ENCODE data around the gene CSAG1. TPM values are rescaled to one million over a fixed set of nuclear protein-coding genes. Genes with fewer than 3 reads are reported as not detected.
"Not testable (repeated sequence)": the region's sequence is repeated elsewhere in the genome, so short reads cannot be mapped to it uniquely, and the experiment has no call there.

The CSAG1 gene, protein sequence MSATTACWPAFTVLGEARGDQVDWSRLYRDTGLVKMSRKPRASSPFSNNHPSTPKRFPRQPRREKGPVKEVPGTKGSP
- not detected for polyA plus RNA-seq (ENCODE audit: insufficient read length in 4 of 4)

DNA sequence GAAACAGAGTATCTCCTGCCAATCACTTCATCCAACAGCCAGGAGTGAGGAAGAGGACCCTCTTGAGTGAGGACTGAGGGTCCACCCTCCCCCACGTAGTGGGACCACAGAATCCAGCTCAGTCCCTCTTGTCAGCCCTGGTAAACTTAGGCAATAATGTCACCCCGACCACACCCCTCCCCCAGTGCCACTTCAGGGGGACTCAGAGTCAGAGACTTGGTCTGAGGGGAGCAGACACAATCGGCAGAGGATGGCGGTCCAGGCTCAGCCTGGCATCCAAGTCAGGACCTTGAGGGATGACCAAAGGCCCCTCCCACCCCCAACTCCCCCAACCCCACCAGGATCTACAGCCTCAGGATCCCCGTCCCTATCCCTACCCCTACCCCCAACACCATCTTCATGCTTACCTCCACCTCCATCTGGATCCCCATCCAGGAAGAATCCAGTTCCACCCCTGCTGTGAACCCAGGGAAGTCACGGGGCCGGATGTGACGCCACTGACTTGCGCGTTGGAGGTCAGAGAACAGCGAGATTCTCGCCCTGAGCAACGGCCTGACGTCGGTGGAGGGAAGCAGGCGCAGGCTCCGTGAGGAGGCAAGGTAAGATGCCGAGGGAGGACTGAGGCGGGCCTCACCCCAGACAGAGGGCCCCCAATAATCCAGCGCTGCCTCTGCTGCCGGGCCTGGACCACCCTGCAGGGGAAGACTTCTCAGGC lies at the start of gene CSAG1, which contains the start of gene MAGEA12:
Gene CSAG1, minus strand, starts transcription at position 461 of the 715 bp plus-strand sequence. CDS start 1,261 bp downstream, outside the sequence.
Gene MAGEA12, plus strand, starts transcription at position 497 of the 715 bp plus-strand sequence. CDS start 2,405 bp downstream, outside the sequence.
- no peak for DNase-seq (ENCODE audit: low read depth in 4 of 4, low spot score in 2 of 4)

DNA sequence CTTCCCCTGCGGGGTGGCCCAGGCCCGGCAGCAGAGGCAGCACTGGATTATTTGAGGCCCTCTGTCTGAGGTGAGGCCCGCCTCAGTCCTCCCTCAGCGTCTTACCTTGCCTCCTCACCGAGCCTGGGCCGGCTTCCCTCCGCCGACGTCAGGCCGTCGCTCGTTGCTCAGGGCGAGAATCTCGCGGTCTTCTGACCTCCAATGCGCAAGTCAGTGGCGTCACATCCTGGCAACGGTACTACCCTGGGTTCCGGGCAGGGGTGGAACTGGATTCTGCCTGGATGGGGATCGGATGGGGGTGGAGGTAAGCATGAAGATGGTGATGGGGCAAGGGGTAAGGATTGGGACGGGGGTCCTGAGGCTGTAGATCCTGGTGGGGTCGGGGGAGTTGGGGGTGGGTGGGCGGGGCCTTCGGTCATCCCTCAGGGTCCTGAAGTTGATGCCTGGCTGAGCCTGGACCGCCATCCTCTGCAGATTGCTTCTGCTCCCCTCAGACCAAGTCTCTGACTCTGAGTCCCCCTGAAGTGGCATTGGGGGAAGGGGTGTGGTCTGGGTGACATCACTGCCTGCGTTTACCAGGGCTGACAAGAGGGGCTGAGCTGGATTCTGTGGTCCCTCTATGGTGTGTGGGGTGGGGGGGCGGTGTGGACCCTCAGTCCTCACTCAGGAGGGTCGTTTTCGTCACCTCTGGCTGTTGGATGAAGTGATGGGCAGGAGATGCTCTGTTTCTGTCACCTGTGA lies 36.2 kb upstream of the CSAG1 start, which contains the start of gene MAGEA6:
Gene MAGEA6, minus strand, starts transcription at position 141 of the 741 bp plus-strand sequence. CDS start 2,039 bp downstream, outside the sequence.
- not testable (repeated sequence) for DNase-seq (ENCODE audit: low read depth in 4 of 4, low spot score in 2 of 4)

DNA sequence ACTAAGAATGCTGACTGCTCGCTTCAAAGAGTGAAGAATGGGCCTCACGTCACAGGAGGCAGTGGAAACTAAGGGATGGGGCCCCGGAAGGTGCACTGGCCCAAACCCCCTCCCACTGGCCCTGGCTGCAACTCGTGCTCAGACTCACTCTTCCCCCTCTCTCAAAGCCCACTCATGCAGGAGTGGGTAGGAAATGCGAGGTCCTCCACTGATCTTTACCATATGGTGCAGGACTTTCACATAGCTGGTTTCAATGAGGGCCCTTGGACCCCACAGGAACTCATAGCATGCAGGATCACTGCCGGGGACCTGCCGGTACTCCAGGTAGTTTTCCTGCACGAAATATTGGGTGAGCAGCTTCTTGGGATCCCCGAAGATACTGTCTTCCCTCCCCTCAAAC lies 33.0 kb upstream of the CSAG1 start:
- not testable (repeated sequence) for DNase-seq (ENCODE audit: low read depth in 4 of 4, low spot score in 2 of 4)

DNA sequence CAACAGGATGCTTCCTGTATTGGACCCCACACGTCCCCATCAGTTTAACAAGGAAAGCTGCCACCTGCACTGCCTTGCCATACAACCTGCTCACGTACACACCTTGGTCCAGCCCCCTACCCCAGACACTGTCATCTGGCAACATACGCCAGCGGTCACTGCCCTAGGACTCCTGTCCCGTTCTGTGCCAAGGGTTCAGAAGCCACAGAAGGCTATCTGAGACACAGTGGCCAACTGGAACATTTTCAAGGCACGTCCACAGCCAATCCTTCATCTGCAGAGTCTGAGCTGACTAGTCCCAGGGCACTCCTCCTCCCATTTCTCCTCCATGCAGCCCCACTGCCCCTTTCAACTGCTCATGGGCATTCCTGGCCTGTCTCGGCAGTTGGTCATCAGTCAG lies 28.1 kb upstream of the CSAG1 start:
- DNase-seq (ENCODE audit: low read depth in 4 of 4, low spot score in 2 of 4), result not testable (repeated sequence)

DNA sequence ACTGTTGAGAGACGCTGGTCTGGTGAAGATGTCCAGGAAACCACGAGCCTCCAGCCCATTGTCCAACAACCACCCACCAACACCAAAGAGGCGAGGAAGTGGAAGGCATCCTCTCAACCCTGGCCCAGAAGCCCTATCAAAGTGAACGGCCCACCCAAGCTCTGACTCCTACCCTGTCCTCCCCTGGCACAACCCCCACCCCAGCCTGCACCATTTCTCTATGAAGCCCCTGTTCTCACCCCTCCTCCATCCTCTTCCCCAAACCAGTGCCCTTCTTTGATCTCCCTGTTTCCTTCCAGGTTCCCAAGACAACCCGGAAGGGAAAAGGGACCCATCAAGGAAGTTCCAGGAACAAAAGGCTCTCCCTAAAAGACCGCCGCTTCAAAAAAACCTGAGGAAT lies 26.0 kb upstream of the CSAG1 start:
- not testable (repeated sequence) for DNase-seq (ENCODE audit: low read depth in 4 of 4, low spot score in 2 of 4)

DNA sequence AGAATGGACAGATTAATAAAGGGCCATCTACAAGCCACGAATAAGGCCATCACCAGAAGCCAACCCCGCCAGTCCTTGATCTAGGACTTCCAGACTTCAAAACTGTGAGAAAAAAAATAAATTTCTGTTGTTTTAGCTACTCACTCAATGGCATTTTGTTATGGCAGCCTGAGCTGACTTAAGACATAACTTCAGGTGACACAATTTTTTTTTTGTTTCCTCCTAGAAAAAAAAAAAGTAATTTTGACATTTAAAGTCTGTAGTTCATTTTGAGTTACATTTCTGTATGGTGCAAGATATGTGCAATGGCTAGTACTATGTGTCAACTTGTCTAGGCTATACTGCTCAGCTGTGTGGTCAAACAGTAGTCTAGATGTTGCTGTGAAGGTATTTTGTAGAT lies 25.4 kb upstream of the CSAG1 start, which contains the start of gene CSAG3:
Gene CSAG3, plus strand, starts transcription at position 301 of the 400 bp plus-strand sequence.
- not testable (repeated sequence) for DNase-seq (ENCODE audit: low read depth in 4 of 4, low spot score in 2 of 4)

DNA sequence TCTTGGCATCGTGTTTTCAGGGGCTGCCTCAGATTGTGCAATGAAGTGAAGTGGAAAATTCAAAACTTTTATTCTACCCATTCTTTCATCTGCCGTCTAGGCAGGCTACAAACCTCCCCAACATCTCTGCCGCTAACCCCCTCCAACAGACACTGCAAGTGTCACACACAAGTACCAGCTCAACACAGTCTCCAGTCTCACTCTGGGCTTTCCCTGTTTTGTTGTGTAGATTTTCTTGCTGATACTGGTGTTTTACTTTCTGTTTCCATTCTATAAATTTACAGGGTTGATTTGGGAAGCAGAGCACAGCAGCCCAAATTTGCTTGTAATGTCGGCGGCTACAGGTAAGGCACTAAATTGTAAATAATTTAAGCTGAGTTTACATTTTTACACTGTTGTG lies 21.4 kb upstream of the CSAG1 start:
- DNase-seq (ENCODE audit: low read depth in 4 of 4, low spot score in 2 of 4), result not testable (repeated sequence)

DNA sequence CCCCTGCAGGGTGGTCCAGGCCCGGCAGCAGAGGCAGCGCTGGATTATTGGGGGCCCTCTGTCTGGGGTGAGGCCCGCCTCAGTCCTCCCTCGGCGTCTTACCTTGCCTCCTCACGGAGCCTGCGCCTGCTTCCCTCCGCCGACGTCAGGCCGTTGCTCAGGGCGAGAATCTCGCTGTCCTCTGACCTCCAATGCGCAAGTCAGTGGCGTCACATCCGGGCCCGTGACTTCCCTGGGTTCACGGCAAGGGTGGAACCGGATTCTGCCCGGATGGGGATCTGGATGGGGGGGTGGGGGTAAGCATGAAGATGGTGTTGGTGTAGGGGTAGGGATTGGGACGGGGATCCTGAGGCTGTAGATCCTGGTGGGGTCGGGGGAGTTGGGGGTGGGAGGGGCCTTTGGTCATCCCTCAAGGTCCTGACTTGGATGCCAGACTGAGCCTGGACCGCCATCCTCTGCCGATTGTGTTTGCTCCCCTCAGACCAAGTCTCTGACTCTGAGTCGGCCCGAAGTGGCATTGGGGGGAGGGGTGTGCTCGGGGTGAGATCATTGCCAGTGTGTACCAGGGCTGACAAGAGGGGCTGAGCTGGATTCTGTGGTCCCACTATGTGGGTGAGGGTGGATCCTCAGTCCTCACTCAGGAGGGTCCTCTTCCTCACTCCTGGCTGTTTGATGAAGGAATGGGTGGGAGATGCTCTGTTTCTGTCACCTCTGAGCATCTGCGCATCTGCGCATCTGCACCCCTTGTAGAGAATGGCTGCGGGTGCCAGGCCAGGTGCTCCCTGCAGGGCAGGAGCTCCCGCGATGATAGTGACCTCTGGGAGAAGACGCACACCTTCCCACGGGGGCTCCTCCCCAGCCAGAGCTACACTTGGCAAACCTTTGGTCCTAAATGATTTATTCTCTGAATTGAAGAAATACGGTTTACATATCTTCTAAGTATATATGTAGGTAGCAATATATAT lies 20.4 kb upstream of the CSAG1 start, which contains the start of gene MAGEA2:
Gene MAGEA2, minus strand, starts transcription at position 157 of the 965 bp plus-strand sequence. CDS start 2,479 bp downstream, outside the sequence.
- not testable (repeated sequence) for DNase-seq (ENCODE audit: low read depth in 4 of 4, low spot score in 2 of 4)

DNA sequence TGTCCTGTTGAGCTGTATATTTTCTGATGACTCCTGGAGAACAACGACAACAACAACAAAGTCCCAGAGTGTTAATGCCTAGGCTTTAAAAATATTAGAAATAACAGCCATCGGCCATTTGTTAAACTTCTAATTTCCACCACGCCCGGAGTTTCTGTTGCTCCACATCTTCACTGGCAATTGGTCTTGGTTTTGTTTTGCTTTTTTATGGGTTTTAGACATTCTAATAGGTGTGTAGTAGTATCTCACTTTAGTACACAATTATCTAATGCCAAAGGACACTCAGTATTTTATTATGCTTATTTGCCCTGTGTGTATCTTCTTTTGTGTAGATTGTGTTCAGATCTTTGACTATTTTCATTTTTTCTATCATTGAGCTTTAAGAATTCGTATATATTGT lies 5.0 kb upstream of the CSAG1 start:
- DNase-seq (ENCODE audit: low read depth in 4 of 4, low spot score in 2 of 4), result no peak

DNA sequence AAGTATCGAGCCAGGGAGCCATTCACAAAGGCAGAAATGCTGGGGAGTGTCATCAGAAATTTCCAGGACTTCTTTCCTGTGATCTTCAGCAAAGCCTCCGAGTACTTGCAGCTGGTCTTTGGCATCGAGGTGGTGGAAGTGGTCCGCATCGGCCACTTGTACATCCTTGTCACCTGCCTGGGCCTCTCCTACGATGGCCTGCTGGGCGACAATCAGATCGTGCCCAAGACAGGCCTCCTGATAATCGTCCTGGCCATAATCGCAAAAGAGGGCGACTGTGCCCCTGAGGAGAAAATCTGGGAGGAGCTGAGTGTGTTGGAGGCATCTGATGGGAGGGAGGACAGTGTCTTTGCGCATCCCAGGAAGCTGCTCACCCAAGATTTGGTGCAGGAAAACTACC lies 3.0 kb upstream of the CSAG1 start:
- not testable (repeated sequence) for DNase-seq (ENCODE audit: low read depth in 4 of 4, low spot score in 2 of 4)

DNA sequence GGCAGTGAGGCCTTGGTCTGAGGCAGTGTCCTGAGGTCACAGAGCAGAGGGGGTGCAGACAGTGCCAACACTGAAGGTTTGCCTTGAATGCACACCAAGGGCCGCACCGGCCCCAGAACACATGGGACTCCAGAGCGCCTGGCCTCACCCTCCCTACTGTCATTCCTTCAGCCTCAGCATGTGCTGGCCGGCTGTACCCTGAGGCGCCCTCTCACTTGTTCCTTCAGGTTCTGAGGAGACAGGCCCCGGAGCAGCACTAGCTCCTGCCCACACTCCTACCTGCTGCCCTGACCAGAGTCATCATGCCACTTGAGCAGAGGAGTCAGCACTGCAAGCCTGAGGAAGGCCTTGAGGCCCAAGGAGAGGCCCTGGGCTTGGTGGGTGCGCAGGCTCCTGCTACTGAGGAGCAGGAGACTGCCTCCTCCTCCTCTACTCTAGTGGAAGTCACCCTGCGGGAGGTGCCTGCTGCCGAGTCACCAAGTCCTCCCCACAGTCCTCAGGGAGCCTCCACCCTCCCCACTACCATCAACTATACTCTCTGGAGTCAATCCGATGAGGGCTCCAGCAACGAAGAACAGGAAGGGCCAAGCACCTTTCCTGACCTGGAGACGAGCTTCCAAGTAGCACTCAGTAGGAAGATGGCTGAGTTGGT lies 2.5 kb upstream of the CSAG1 start:
- no peak for DNase-seq (ENCODE audit: low read depth in 4 of 4, low spot score in 2 of 4)

DNA sequence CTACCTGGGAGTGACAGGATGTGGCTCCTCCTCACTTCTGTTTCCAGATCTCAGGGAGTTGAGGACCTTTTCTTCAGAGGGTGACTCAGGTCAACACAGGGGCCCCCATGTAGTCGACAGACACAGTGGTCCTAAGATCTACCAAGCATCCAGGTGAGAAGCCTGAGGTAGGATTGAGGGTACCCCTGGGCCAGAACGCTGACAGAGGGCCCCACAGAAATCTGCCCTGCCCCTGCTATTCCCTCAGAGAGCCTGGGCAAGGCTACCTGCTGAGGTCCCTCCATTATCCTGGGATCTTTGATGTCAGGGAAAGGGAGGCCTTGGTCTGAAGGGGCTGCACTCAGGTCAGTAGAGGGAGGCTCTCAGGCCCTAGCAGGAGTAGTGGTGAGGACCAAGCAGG lies 1.6 kb upstream of the CSAG1 start:
- no peak for DNase-seq (ENCODE audit: low read depth in 4 of 4, low spot score in 2 of 4)

DNA sequence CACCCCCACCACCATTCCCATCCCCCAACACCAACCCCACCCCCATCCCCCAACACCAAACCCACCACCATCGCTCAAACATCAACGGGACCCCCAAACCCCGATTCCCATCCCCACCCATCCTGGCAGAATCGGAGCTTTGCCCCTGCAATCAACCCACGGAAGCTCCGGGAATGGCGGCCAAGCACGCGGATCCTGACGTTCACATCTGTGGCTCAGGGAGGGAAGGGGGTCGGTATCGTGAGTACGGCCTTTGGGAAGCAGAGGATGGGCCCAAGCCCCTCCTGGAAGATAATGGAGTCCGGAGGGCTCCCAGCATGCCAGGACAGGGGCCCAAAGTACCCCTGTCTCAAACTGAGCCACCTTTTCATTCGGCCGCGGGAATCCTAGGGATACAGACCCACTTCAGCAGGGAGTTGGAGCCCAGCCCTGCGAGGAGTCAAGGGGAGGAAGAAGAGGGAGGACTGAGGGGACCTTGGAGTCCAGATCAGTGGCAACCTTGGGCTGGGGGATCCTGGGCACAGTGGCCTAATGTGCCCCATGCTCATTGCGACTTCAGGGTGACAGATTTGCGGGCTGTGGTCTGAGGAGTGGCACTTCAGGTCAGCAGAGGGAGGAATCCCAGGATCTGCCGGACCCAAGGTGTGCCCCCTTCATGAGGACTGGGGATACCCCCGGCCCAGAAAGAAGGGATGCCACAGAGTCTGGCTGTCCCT lies 780 bp upstream of the CSAG1 start:
- not testable (repeated sequence) for DNase-seq (ENCODE audit: low read depth in 4 of 4, low spot score in 2 of 4)

DNA sequence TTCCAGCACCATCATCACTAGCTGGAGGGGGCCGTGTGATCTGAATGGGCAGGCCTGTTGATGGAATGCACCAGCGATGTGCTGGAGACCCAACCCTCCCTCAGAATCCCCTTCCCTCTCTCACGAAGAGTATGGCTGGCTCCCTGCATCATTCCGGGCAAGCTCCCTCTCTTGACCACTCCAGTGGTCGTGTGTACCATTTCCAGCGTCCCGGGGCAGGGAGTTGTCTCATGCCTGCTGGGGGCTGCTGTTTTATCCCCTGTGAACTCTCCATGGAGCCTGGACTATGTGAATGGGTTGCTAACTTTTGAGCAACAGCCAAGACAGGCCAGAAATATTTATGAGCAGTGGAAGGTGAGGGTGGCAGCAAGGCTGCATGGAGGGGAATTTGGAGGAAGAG lies 8.1 kb downstream of the CSAG1 start:
- no peak for DNase-seq (ENCODE audit: low read depth in 4 of 4, low spot score in 2 of 4)

DNA sequence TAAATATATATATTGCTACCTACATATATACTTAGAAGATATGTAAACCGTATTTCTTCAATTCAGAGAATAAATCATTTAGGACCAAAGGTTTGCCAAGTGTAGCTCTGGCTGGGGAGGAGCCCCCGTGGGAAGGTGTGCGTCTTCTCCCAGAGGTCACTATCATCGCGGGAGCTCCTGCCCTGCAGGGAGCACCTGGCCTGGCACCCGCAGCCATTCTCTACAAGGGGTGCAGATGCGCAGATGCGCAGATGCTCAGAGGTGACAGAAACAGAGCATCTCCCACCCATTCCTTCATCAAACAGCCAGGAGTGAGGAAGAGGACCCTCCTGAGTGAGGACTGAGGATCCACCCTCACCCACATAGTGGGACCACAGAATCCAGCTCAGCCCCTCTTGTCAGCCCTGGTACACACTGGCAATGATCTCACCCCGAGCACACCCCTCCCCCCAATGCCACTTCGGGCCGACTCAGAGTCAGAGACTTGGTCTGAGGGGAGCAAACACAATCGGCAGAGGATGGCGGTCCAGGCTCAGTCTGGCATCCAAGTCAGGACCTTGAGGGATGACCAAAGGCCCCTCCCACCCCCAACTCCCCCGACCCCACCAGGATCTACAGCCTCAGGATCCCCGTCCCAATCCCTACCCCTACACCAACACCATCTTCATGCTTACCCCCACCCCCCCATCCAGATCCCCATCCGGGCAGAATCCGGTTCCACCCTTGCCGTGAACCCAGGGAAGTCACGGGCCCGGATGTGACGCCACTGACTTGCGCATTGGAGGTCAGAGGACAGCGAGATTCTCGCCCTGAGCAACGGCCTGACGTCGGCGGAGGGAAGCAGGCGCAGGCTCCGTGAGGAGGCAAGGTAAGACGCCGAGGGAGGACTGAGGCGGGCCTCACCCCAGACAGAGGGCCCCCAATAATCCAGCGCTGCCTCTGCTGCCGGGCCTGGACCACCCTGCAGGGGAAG lies 19.4 kb downstream of the CSAG1 start, which contains the start of gene MAGEA2B:
Gene MAGEA2B, plus strand, starts transcription at position 814 of the 973 bp plus-strand sequence. CDS start 2,479 bp downstream, outside the sequence.
- not testable (repeated sequence) for DNase-seq (ENCODE audit: low read depth in 4 of 4, low spot score in 2 of 4)

DNA sequence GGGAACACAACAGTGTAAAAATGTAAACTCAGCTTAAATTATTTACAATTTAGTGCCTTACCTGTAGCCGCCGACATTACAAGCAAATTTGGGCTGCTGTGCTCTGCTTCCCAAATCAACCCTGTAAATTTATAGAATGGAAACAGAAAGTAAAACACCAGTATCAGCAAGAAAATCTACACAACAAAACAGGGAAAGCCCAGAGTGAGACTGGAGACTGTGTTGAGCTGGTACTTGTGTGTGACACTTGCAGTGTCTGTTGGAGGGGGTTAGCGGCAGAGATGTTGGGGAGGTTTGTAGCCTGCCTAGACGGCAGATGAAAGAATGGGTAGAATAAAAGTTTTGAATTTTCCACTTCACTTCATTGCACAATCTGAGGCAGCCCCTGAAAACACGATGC lies 20.3 kb downstream of the CSAG1 start:
- not testable (repeated sequence) for DNase-seq (ENCODE audit: low read depth in 4 of 4, low spot score in 2 of 4)

DNA sequence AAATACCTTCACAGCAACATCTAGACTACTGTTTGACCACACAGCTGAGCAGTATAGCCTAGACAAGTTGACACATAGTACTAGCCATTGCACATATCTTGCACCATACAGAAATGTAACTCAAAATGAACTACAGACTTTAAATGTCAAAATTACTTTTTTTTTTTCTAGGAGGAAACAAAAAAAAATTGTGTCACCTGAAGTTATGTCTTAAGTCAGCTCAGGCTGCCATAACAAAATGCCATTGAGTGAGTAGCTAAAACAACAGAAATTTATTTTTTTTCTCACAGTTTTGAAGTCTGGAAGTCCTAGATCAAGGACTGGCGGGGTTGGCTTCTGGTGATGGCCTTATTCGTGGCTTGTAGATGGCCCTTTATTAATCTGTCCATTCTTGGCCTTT lies 24.3 kb downstream of the CSAG1 start, which contains the start of gene CSAG2:
Gene CSAG2, minus strand, starts transcription at position 101 of the 400 bp plus-strand sequence. CDS start 161 bp downstream, outside the sequence.
- not testable (repeated sequence) for DNase-seq (ENCODE audit: low read depth in 4 of 4, low spot score in 2 of 4)

All from left renal cortex interstitium (tissue), 4 donors.